ENCODE measurements around the gene TBX15.

The TBX15 gene

GRCh38 chr1:118991448-118991847 is 3.3 kb upstream of the TBX15 start (continued):
- TF ChIP-seq CREB5 (CRISPR knock-in tag; IDR thresholded peaks at IDR 0.05; ENCODE audit: low read depth): no peak
- no peak for TF ChIP-seq OSR1 (CRISPR knock-in tag; IDR thresholded peaks at IDR 0.05)
- no peak for TF ChIP-seq GLIS3 (CRISPR knock-in tag; IDR thresholded peaks at IDR 0.05)
- no peak for TF ChIP-seq ZFP3 (CRISPR knock-in tag; IDR thresholded peaks at IDR 0.05)

DNA sequence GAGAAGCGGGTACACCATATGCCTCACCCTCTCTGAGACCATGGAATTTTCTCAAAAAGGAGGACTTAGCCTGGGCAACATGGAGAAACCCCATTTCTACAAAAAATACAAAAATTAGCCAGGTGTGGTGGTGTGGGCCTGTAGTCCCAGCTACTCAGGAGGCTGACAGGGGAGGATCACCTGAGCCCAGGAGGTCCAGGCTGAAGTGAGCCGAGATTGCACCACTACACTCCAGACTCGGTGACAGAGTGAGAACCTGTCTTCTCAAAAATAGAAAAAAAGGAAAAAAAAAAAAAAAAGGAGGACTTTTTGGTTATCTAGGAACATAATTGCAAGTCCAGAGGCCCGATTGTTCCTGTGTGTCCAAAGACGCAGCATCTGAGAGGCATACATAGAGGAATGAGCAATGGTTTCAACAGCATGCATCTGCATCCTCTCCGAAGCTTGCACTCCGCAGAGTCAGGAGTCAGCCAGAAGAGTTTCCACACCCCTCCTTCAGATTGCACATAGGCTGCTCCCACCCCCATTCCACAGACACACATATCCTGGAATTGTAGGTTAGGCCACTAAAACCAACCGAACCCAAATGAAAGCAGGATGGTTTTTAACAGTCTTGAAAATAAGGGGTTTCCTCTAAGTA is 2.5 kb upstream of the TBX15 start:
- no peak for ATAC-seq
- no peak for TF ChIP-seq SNAI2 (CRISPR knock-in tag; IDR thresholded peaks at IDR 0.05)
- no peak for TF ChIP-seq ZNF8 (CRISPR knock-in tag; IDR thresholded peaks at IDR 0.05)
- no peak for TF ChIP-seq ZFP30 (CRISPR knock-in tag; IDR thresholded peaks at IDR 0.05)
- TF ChIP-seq ZNF70 (CRISPR knock-in tag; IDR thresholded peaks at IDR 0.05): no peak
- no peak for TF ChIP-seq BACH2 (CRISPR knock-in tag; IDR thresholded peaks at IDR 0.05; ENCODE audit: borderline replicate concordance)
- TF ChIP-seq, protein P1, sequence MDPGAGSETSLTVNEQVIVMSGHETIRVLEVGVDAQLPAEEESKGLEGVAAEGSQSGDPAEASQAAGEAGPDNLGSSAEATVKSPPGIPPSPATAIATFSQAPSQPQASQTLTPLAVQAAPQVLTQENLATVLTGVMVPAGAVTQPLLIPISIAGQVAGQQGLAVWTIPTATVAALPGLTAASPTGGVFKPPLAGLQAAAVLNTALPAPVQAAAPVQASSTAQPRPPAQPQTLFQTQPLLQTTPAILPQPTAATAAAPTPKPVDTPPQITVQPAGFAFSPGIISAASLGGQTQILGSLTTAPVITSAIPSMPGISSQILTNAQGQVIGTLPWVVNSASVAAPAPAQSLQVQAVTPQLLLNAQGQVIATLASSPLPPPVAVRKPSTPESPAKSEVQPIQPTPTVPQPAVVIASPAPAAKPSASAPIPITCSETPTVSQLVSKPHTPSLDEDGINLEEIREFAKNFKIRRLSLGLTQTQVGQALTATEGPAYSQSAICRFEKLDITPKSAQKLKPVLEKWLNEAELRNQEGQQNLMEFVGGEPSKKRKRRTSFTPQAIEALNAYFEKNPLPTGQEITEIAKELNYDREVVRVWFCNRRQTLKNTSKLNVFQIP (CRISPR knock-in tag; IDR thresholded peaks at IDR 0.05; ENCODE audit: borderline replicate concordance, low read depth): no peak
- no peak for TF ChIP-seq GLIS3 (CRISPR knock-in tag; IDR thresholded peaks at IDR 0.05)
- no peak for TF ChIP-seq TOX (CRISPR knock-in tag; IDR thresholded peaks at IDR 0.05; ENCODE audit: borderline replicate concordance)
- no peak for TF ChIP-seq ESRRG (CRISPR knock-in tag; IDR thresholded peaks at IDR 0.05)
- TF ChIP-seq, protein P2, sequence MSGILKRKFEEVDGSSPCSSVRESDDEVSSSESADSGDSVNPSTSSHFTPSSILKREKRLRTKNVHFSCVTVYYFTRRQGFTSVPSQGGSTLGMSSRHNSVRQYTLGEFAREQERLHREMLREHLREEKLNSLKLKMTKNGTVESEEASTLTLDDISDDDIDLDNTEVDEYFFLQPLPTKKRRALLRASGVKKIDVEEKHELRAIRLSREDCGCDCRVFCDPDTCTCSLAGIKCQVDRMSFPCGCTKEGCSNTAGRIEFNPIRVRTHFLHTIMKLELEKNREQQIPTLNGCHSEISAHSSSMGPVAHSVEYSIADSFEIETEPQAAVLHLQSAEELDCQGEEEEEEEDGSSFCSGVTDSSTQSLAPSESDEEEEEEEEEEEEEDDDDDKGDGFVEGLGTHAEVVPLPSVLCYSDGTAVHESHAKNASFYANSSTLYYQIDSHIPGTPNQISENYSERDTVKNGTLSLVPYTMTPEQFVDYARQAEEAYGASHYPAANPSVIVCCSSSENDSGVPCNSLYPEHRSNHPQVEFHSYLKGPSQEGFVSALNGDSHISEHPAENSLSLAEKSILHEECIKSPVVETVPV (CRISPR knock-in tag; IDR thresholded peaks at IDR 0.05): no peak
- TF ChIP-seq CSDC2 (CRISPR knock-in tag; IDR thresholded peaks at IDR 0.05): no peak
- TF ChIP-seq PATZ1 (CRISPR knock-in tag; IDR thresholded peaks at IDR 0.05; ENCODE audit: borderline replicate concordance): no peak
- TF ChIP-seq TCF4 (CRISPR knock-in tag; IDR thresholded peaks at IDR 0.05; ENCODE audit: borderline replicate concordance): no peak
- TF ChIP-seq ZFP3 (CRISPR knock-in tag; IDR thresholded peaks at IDR 0.05): no peak
- TF ChIP-seq CREB5 (CRISPR knock-in tag; IDR thresholded peaks at IDR 0.05; ENCODE audit: low read depth): no peak
- TF ChIP-seq ZNF565 (CRISPR knock-in tag; conservative IDR thresholded peaks at IDR 0.05; ENCODE audit: low read depth): no peak
- TF ChIP-seq PPARA (CRISPR knock-in tag; IDR thresholded peaks at IDR 0.05; ENCODE audit: borderline replicate concordance): no peak
- TF ChIP-seq ZC3H10 (CRISPR knock-in tag; IDR thresholded peaks at IDR 0.05): no peak
- TF ChIP-seq, protein P3, sequence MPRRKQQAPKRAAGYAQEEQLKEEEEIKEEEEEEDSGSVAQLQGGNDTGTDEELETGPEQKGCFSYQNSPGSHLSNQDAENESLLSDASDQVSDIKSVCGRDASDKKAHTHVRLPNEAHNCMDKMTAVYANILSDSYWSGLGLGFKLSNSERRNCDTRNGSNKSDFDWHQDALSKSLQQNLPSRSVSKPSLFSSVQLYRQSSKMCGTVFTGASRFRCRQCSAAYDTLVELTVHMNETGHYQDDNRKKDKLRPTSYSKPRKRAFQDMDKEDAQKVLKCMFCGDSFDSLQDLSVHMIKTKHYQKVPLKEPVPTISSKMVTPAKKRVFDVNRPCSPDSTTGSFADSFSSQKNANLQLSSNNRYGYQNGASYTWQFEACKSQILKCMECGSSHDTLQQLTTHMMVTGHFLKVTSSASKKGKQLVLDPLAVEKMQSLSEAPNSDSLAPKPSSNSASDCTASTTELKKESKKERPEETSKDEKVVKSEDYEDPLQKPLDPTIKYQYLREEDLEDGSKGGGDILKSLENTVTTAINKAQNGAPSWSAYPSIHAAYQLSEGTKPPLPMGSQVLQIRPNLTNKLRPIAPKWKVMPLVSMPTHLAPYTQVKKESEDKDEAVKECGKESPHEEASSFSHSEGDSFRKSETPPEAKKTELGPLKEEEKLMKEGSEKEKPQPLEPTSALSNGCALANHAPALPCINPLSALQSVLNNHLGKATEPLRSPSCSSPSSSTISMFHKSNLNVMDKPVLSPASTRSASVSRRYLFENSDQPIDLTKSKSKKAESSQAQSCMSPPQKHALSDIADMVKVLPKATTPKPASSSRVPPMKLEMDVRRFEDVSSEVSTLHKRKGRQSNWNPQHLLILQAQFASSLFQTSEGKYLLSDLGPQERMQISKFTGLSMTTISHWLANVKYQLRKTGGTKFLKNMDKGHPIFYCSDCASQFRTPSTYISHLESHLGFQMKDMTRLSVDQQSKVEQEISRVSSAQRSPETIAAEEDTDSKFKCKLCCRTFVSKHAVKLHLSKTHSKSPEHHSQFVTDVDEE (CRISPR knock-in tag; IDR thresholded peaks at IDR 0.05): no peak
